ENCODE data around the gene TENM4. TPM values are rescaled to one million over a fixed set of nuclear protein-coding genes. Genes with fewer than 3 reads are reported as not detected.

The TENM4 gene
- total RNA-seq, 1 donor from 2014 or later = 50.7 TPM

DNA sequence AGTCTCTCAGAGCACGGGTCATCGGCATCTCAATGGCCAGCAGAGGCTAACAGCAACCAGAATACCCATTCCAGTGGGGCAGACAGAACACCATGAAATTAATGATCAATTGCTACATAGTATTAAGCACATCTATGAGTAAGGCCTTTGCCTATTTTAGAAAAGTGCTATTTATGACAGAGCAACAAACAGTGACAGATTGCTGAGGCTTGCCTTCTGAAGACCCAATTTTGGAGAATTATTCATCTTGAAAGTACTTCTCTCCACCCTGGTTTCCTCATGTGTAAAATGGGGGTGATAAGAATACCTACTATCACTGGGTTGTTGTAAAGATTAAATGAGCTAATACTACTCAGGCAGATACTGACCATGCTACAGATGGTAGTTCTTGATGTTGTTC is 232.7 kb downstream of the TENM4 start:
- no peak for DNase-seq
- H3K4me1 Mint-ChIP-seq (ENCODE audit: low read depth, unreplicated experiment) = peaks cover 7% of the 10 kb centered on the region
- no peaks in the 10 kb centered on the region for H3K36me3 Mint-ChIP-seq (ENCODE audit: unreplicated experiment)
- no peaks in the 10 kb centered on the region for H3K9me3 Mint-ChIP-seq (ENCODE audit: unreplicated experiment)
- TF ChIP-seq, protein P1, sequence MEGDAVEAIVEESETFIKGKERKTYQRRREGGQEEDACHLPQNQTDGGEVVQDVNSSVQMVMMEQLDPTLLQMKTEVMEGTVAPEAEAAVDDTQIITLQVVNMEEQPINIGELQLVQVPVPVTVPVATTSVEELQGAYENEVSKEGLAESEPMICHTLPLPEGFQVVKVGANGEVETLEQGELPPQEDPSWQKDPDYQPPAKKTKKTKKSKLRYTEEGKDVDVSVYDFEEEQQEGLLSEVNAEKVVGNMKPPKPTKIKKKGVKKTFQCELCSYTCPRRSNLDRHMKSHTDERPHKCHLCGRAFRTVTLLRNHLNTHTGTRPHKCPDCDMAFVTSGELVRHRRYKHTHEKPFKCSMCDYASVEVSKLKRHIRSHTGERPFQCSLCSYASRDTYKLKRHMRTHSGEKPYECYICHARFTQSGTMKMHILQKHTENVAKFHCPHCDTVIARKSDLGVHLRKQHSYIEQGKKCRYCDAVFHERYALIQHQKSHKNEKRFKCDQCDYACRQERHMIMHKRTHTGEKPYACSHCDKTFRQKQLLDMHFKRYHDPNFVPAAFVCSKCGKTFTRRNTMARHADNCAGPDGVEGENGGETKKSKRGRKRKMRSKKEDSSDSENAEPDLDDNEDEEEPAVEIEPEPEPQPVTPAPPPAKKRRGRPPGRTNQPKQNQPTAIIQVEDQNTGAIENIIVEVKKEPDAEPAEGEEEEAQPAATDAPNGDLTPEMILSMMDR (IDR thresholded peaks at IDR 0.05; ENCODE audit: partially characterized antibody, unreplicated experiment) = no peak
- H3K27me3 Mint-ChIP-seq (ENCODE audit: unreplicated experiment) = peaks cover 2% of the 10 kb centered on the region
- H3K27ac Mint-ChIP-seq (ENCODE audit: unreplicated experiment) = no peak overlapping the region
- no peak overlapping the region for H3K4me3 Mint-ChIP-seq (ENCODE audit: unreplicated experiment)

DNA sequence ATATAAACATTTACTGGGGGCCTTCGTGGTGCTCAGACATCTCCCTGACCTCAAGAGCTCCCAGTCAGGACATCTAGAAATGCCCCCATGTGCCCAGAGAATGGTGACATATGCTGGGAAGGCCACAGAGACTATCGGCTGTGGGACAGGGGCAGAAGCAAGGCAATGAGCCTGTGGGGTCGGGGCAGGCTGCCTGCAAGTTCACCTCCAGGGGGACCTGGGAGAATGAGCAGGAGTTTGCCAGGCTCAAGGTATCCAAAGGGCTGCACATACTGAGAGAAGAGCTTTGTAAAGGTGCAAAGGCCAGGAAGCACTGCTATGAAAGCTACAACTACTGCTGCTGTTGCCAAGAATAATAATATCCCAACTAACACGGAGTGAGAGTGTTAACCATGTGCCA is 233.9 kb downstream of the TENM4 start:
- Mint-ChIP-seq H3K4me1 (ENCODE audit: low read depth, unreplicated experiment) (peaks cover 1% of the 10 kb centered on the region), H3K9me3 (ENCODE audit: unreplicated experiment) (no peaks in the 10 kb centered on the region), H3K27ac (ENCODE audit: unreplicated experiment) (no peak overlapping the region), H3K36me3 (ENCODE audit: unreplicated experiment) (no peaks in the 10 kb centered on the region), H3K4me3 (ENCODE audit: unreplicated experiment) (no peak overlapping the region), H3K27me3 (ENCODE audit: unreplicated experiment) (peaks cover 2% of the 10 kb centered on the region)
- TF ChIP-seq, protein P1 (IDR thresholded peaks at IDR 0.05; ENCODE audit: partially characterized antibody, unreplicated experiment) = no peak
- DNase-seq = no peak

GRCh38 chr11:79205786-79206185 is 235.0 kb downstream of the TENM4 start:
- H3K27me3 Mint-ChIP-seq (ENCODE audit: unreplicated experiment) = peaks cover 2% of the 10 kb centered on the region
- no peaks in the 10 kb centered on the region for H3K36me3 Mint-ChIP-seq (ENCODE audit: unreplicated experiment)
- H3K4me1 Mint-ChIP-seq (ENCODE audit: low read depth, unreplicated experiment) = peaks cover 1% of the 10 kb centered on the region
- no peak overlapping the region for H3K27ac Mint-ChIP-seq (ENCODE audit: unreplicated experiment)
- H3K9me3 Mint-ChIP-seq (ENCODE audit: unreplicated experiment) = no peaks in the 10 kb centered on the region
- H3K4me3 Mint-ChIP-seq (ENCODE audit: unreplicated experiment) = no peak overlapping the region
- TF ChIP-seq, protein P1 (IDR thresholded peaks at IDR 0.05; ENCODE audit: partially characterized antibody, unreplicated experiment) = no peak
- no peak for DNase-seq

DNA sequence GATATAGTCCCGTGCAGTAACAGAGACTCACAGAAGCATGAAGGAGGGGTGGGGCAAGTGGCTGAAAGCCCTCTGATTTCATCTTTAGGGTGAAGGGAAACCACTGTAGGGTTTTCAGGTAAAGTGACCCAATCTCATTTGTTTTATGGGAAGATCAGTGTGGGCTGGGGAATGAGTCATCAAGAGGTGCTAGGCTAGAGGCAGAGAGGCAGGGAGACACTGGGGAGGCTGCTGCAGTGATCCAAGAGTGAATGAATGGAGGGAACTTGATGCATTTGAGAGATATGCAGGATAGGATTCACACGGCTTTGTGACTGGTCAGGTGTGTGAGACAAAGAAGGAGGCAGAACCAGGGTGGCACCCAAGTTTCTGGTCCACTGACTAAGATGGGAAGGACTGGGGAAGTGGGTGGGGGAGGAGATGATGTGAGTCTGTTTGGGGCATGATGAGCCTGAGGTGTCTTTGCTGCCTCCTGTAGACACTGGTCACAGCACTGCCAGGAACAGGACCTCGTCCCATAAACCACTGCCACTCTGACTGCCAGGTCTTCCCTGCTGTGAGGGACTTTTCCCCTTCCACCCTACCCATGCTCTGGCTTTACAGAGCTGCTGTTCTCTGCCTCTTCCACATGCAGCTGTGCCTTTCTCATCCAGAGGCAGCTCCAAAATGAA is 239.0 kb downstream of the TENM4 start:
- TF ChIP-seq, protein P1 (IDR thresholded peaks at IDR 0.05; ENCODE audit: partially characterized antibody, unreplicated experiment) = no peak
- peaks cover 2% of the 10 kb centered on the region for H3K27me3 Mint-ChIP-seq (ENCODE audit: unreplicated experiment)
- H3K36me3 Mint-ChIP-seq (ENCODE audit: unreplicated experiment) = no peaks in the 10 kb centered on the region
- no peak overlapping the region for H3K4me3 Mint-ChIP-seq (ENCODE audit: unreplicated experiment)
- H3K27ac Mint-ChIP-seq (ENCODE audit: unreplicated experiment) = no peak overlapping the region
- peaks cover 4% of the 10 kb centered on the region for H3K4me1 Mint-ChIP-seq (ENCODE audit: low read depth, unreplicated experiment)
- DNase-seq = no peak
- no peaks in the 10 kb centered on the region for H3K9me3 Mint-ChIP-seq (ENCODE audit: unreplicated experiment)

DNA sequence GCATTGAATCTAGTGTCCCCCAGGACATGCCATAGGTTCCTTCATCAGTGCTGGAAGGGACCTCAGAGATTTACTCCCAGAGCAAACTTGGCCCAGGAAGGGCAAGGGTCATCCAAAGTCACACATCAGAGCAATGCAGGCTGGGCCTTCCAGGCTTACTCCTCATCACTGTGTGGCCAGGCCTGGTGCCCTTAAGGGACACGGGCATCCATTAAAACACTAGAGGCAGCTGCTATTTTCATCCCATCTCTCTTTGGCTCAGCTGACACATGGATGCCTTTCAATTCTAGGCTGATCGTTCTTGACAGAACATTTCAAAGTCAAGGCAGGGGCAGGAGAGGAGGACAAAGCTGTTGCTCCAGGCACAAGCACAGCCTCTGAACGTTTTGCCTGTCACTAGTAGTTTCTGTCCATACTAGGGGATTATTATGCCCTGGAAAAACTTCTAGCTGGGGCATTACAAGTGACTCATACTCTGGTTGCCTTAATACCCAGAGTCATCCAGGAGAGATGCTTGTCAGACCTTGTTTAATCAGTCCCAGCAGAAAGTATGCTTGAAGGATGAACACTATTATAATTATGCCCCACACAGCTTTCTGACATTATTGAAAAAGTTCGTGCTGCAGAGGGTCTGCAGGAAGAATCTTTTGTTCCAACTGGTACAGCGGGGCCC is 240.3 kb downstream of the TENM4 start:
- no peak overlapping the region for H3K4me3 Mint-ChIP-seq (ENCODE audit: unreplicated experiment)
- DNase-seq = no peak
- H3K27me3 Mint-ChIP-seq (ENCODE audit: unreplicated experiment) = peaks cover 2% of the 10 kb centered on the region
- TF ChIP-seq, protein P1 (IDR thresholded peaks at IDR 0.05; ENCODE audit: partially characterized antibody, unreplicated experiment) = no peak
- no peaks in the 10 kb centered on the region for H3K36me3 Mint-ChIP-seq (ENCODE audit: unreplicated experiment)
- H3K9me3 Mint-ChIP-seq (ENCODE audit: unreplicated experiment) = no peaks in the 10 kb centered on the region
- no peak overlapping the region for H3K27ac Mint-ChIP-seq (ENCODE audit: unreplicated experiment)
- peaks cover 4% of the 10 kb centered on the region for H3K4me1 Mint-ChIP-seq (ENCODE audit: low read depth, unreplicated experiment)
